NCI-H2029 (cell line): ENCODE measurements around the gene FOXK1.
"Not testable (repeated sequence)": the region's sequence is repeated elsewhere in the genome, so short reads cannot be mapped to it uniquely, and the experiment has no call there.

Source experiments
- DNase-seq: peaks from one replicate; lab custom pipeline; 2025; lab: John Stamatoyannopoulos, UW

FOXK1 gene

DNA sequence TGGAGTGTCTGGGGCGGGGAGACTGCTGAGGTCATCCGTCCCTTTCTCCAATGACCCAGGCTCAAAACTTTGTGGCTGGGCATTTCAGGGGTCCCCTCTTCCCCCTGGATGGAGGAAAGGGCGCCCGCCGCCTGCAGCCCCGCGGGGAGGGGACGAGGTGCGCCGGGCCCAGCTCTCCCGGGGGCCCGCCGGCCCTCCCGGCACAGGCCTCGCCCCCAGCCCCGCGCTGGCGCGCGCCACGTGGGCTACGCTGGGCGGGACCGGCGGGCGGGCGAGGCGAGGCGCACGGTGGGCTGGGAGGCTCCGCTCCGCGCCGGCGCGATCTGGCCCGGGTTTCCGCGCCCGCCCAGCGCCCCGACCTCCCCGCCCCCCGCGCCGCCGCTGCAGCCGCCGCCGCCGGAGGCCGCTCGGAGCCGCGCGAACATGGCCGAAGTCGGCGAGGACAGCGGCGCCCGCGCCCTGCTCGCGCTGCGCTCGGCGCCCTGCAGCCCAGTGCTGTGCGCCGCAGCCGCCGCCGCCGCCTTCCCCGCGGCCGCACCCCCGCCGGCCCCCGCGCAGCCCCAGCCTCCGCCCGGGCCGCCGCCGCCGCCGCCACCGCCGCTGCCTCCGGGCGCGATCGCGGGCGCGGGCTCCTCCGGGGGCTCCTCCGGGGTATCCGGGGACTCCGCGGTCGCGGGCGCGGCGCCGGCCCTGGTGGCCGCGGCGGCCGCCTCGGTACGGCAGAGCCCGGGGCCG, at the start of gene FOXK1:
TSS of gene FOXK1 (plus strand) at position 410 of the 735 bp plus-strand sequence. CDS start at position 424, 14 bp downstream.
- DNase-seq, result peak; percentile 65

DNA sequence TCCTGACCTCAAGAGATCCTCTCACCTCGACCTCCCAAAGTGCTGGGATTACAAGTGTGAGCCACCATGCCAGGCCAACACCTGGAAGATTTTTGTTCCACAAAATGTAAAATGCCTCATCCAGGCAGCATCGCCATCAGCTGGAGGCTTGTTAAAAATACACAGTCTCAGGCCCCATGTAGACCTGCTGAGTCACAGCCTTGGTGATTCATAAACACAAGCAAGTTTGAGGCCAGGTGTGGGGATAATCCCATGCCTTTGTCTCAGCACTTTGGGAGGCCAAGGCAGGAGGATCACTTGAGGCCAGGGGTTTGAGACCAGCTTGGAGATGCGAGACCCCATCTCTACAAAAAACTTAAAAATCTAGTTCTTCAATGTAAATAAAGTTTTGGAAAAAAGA, 49.1 kb upstream of the FOXK1 start:
- no peak for DNase-seq

GRCh38 chr7:4634166-4634565, 47.9 kb upstream of the FOXK1 start:
- no peak for DNase-seq

DNA sequence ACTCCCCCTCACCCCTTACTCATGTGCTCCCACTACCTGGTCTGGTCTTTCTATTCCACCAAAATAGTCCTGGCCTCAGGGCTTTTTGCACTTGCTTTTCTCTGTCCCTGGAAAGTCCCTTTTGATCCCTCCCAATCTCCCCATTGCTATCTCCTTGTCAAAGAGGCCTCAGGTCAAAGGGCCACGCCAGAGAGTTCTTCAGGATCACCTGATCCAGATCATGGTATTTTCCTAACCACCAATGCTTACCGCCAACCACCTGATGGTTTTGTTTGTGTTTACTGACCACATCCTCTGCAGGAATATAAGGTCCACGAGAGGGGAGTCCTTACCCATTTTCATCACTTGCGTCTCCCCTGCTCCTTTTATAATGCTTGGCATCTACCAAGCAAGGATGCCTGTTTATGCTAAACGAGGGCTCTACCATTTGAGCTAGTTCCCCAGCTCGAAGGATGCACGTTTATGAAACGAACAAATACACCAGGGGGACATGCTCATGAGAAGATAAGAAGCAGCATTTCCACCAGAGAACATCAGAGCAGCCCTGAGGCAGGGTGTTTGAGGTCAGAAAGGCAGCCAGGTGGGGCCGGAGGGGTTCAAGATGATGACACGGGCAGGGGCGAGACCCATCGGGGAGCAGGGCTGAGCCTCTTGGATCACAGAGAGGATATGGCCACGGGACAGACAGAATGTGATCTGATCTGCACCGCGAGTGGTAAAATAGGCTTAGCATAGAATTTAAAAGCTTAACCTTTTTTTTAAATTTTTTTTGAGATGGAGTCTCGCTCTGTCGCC, 43.1 kb upstream of the FOXK1 start:
- no peak for DNase-seq

- no peak for DNase-seq
Measured at GRCh38 chr7:4641091-4641666, 40.9 kb upstream of the FOXK1 start.

GRCh38 chr7:4641667-4642467, 40.2 kb upstream of the FOXK1 start:
- peak; percentile 94 for DNase-seq

DNA sequence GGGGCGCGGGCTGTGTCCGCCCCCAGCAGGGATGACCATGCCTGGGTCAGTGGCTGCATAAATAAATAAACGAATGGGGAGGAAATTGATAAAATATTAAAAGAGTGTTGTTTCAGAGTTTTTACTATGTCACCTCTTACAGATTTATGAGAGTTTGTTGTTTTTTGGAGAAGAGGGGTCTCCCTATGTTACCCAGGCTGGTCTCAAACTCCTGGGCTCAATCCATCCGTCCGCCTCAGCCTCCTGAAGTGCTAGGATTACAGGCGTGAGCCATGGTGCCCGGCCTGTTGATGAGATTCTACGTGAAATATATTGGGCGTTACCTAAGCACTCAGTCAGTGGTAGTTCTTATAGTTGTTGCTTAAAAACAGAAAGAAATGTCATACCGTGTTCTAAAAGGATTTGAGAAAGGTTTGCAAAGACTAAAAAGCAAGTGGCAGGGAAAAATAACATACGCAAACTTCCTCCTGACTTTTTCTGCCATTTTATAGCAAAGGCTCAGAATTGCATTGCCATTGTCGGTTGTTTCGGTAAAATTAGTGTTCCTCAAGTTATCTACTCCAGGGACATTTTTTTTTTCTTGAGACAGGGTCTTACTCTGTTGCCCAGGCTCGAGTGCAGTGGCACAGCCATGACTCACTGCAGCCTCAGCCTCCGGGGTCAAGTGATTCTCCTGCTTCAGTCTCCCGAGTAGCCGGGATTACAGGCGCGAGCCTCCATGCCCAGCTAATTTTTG, 39.5 kb upstream of the FOXK1 start:
- no peak for DNase-seq

DNA sequence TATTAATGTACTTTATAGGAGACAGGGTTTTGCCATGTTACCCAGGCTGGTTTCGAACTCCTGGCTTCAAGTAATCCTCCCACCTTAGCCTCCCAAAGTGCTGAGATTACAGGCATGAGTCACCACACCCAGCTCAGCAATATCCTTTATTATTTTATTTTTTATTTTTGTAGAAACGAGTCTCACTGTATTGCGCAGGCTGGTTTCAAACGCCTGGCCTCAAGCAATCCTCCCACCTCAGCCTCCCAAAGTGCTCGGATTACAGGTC, 39.0 kb upstream of the FOXK1 start:
- not testable (repeated sequence) for DNase-seq

DNA sequence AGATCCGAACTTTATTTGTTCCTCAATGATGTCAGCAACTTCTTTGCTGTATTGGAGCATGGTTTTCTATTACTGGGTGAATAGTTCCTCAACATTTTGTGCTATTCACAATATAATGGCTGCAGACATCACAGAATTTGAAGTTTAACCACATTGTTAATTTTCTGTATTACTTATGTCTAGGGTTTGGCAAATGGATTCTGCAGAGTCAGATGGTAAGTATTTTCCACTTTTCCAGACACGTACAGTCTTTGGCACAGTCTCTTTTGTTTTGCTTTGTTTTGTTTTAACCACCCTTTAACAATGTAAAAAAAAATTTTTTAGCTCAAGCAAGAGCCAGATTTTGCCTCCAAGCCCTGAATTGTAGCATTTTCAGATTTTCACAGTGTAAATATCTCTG, 36.8 kb upstream of the FOXK1 start:
- no peak for DNase-seq

- no peak for DNase-seq
Measured at GRCh38 chr7:4648111-4648510, 34.0 kb upstream of the FOXK1 start.

- DNase-seq, result no peak
Measured at GRCh38 chr7:4650433-4651047, 31.6 kb upstream of the FOXK1 start.

GRCh38 chr7:4653771-4654170, 28.3 kb upstream of the FOXK1 start:
- DNase-seq, result no peak

- no peak for DNase-seq
Measured at GRCh38 chr7:4655311-4655710, 26.8 kb upstream of the FOXK1 start.

- no peak for DNase-seq
Measured at GRCh38 chr7:4655896-4656295, 26.2 kb upstream of the FOXK1 start.

GRCh38 chr7:4657640-4658417, 24.3 kb upstream of the FOXK1 start:
- DNase-seq, result no peak

- no peak for DNase-seq
Measured at GRCh38 chr7:4659551-4660286, 22.4 kb upstream of the FOXK1 start.

DNA sequence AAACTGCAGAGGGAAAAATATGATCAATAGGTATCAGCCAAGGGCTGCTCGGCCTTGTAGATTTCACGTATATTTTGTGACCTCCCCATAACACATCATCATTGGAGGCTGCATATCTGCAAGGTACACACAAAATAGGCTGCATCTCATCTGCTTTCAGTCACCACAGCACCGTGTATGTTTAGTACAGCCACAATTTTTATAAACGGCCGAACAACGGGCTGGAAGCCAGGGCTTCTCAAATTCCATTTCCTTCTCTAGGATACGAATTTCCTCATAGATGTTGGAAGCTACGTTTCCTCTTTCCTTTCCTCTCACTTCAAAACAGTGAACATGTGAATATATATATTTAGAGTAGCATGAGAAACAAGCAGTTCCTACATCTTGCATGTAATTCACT, 20.2 kb upstream of the FOXK1 start:
- peak; percentile 49 for DNase-seq

DNA sequence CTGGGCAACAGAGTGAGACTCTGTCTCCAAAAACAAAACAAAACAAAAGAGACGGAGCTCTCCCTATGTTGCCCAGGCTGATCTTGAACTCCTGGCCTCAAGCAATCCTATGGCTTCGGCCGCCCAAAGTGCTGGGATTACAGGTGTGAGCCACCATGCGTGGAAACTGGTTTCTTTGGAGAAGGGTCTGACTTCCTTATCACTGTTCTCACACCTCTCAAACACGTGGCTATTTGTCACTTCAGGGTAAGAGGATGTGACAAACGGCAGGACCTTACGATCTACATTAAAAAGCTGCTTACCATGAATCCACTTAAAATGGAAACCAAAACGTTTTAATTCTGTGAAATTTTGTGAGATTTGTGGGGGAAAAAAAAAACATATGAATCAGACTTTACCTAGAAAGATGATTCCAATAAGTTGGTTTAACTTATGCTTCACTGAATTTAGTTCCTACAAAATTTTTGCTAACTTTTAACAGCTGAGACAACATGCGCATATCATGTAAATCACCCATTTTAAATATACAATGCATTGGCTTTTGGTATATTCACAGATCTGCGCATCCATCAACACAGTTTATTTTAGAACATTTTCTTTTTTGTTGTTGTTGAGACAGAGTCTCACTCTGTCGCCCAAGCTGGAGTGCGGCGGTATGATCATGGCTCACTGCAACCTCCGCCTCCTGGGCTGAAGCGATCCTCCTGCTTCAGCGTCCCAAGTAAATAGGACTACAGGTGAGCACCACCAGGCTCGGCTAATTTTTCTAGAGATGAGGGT, 18.7 kb upstream of the FOXK1 start:
- no peak for DNase-seq

DNA sequence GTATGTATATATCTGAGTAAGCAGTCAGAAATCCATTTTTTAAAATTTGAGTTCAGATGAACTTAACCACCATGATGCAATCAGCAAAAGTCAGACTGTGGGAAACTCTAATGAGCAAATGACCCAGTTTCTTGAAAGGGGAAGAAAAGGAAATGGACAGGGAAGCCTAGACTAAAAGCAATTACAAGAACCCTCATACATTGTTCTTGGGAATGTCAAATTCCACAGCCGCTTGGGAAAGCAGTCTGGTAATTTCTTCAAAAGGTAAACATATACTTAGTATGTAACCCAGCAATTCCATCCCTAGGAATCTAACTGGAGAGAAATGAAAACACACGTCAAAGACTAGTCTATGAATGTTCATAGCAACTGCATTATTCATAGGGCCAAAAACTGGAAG, 16.4 kb upstream of the FOXK1 start:
- no peak for DNase-seq
